ENCODE results near the gene CRTC1.

- TF ChIP-seq GATA3 (IDR thresholded peaks at IDR 0.05; ENCODE audit: low read depth, low read length) (no peak), GATA2 (IDR thresholded peaks at IDR 0.05; ENCODE audit: low read depth, low read length) (no peak)
Measured at GRCh38 chr19:18698321-18699167, 15.1 kb downstream of the CRTC1 start.
